Keratinocyte (primary cell): ENCODE data around the gene HPCAL1. TPM values are rescaled to one million over a fixed set of nuclear protein-coding genes. Genes with fewer than 3 reads are reported as not detected.

ENCODE experiments used
- DNase-seq: peaks from one replicate; pipeline ENCODE4 v3.0.0-alpha.2; 2011; ENCODE audit warnings: low read depth, missing footprints, low spot score
- FAIRE-seq: peaks from 2 replicates; lab custom pipeline; 2011; peaks lifted over from hg19 to GRCh38; lab: Jason Lieb, UNC
- H2AFZ ChIP-seq: 2 replicates; pipeline ENCODE4 v1.6.0; 2012; ENCODE audit warnings: low read length, control low read depth, inconsistent platforms; ENCODE audit not compliant: control insufficient read depth
- H3K27ac ChIP-seq: 2 replicates; pipeline ENCODE4 v1.5.1; 2011; ENCODE audit warnings: low read length; ENCODE audit not compliant: control insufficient read depth, insufficient read depth
- H3K27me3 ChIP-seq: 3 replicates; pipeline ENCODE4 v1.6.0; 2011; ENCODE audit warnings: low read length; ENCODE audit not compliant: control insufficient read depth, insufficient read depth; ENCODE audit errors: extremely low read depth
- H3K36me3 ChIP-seq, 2 experiments: 2 replicates in 1 of 2; 3 replicates in 1 of 2; pipeline ENCODE4 v1.5.1; 2011; ENCODE audit warnings: low read length in 2 of 2, mild to moderate bottlenecking in 1 of 2; ENCODE audit not compliant: control insufficient read depth in 2 of 2, insufficient read depth in 2 of 2; ENCODE audit errors: extremely low read depth in 1 of 2
- H3K4me1 ChIP-seq: 3 replicates; pipeline ENCODE4 v1.5.1; 2011; ENCODE audit warnings: low read length; ENCODE audit not compliant: control insufficient read depth, insufficient read depth; ENCODE audit errors: extremely low read depth
- H3K4me2 ChIP-seq: 3 replicates; pipeline ENCODE4 v1.6.0; 2011; ENCODE audit warnings: low read depth, low read length; ENCODE audit not compliant: control insufficient read depth, insufficient read depth; ENCODE audit errors: extremely low read depth
- H3K4me3 ChIP-seq, 3 experiments: fragments of 200-600 bp in 1 of 3; sonication (generic) in 1 of 3; 2 replicates in 2 of 3; 3 replicates in 1 of 3; pipeline ENCODE4 v1.5.1; 2011 to 2016; ENCODE audit warnings: low read length in 3 of 3, mild to moderate bottlenecking in 3 of 3, control low read depth in 2 of 3, inconsistent platforms in 1 of 3, low read depth in 1 of 3, mixed read lengths in 1 of 3, mixed run types in 1 of 3, moderate library complexity in 1 of 3; ENCODE audit not compliant: control insufficient read depth in 2 of 3, insufficient read depth in 2 of 3; ENCODE audit errors: extremely low read depth in 1 of 3
- H3K79me2 ChIP-seq: 2 replicates; pipeline ENCODE4 v1.6.0; 2012; ENCODE audit warnings: low read length; ENCODE audit not compliant: control insufficient read depth, insufficient read depth
- H3K9ac ChIP-seq: 3 replicates; pipeline ENCODE4 v1.6.0; 2011; ENCODE audit warnings: low read length; ENCODE audit not compliant: control insufficient read depth, insufficient read depth; ENCODE audit errors: extremely low read depth
- H3K9me1 ChIP-seq: 3 replicates; pipeline ENCODE4 v1.6.0; 2011; ENCODE audit warnings: low read length; ENCODE audit not compliant: control insufficient read depth, insufficient read depth; ENCODE audit errors: extremely low read depth
- H3K9me3 ChIP-seq: 2 replicates; pipeline ENCODE4 v1.5.1; 2012; ENCODE audit warnings: low read depth, low read length; ENCODE audit not compliant: control insufficient read depth
- H4K20me1 ChIP-seq: 3 replicates; pipeline ENCODE4 v1.6.0; 2011; ENCODE audit warnings: low read length; ENCODE audit not compliant: control insufficient read depth, insufficient read depth; ENCODE audit errors: extremely low read depth
- EZH2 ChIP-seq: IDR thresholded peaks from one replicate; pipeline ENCODE4 v1.6.1; 2012; ENCODE audit warnings: inconsistent platforms, mild to moderate bottlenecking, low read length, moderate library complexity
- dilution Hi-C: fragments of 300-500 bp; cut with MboI; formaldehyde crosslinking; loops from one replicate; pipeline ENCODE4 v1.7.0; 2020; ENCODE audit warnings: low sequenced_read_pairs; ENCODE audit not compliant: extremely low pct_ligation_motif_present
- polyA plus RNA-seq, 5 experiments: library from polyadenylated mRNA; depleted of rRNA in 3 of 5; stranded (reverse) in 3 of 5; stranded (forward) in 1 of 5; unstranded in 1 of 5; fragments of >200 nt; gene quantifications; 1 replicate in 1 of 5; 2 replicates in 3 of 5; 3 replicates in 1 of 5; pipeline versions ENCODE4 v1.2.1 to v1.2.3, GENCODE V29; 2011 to 2012; ENCODE audit warnings: missing spikeins in 2 of 5, low read depth in 1 of 5, low replicate concordance in 1 of 5
- TF ChIP-seq, protein P1 (sequence below), 3 experiments: IDR thresholded peaks in 1 of 3; conservative IDR thresholded peaks in 1 of 3; optimal IDR thresholded peaks in 1 of 3; 2 replicates in 2 of 3; 3 replicates in 1 of 3; pipeline versions ENCODE3 to v1.5.1; 2011; ENCODE audit warnings: low read length in 3 of 3, mild to moderate bottlenecking in 3 of 3, moderate library complexity in 2 of 3, control low read depth in 1 of 3, inconsistent platforms in 1 of 3; ENCODE audit not compliant: insufficient read depth in 2 of 3; ENCODE audit errors: extremely low read depth in 1 of 3

Gene HPCAL1
- polyA plus RNA-seq, 1 donor (not counting 4 experiments of a cell fraction or from before 2014, with no cell fraction given) = 18.0 TPM

DNA sequence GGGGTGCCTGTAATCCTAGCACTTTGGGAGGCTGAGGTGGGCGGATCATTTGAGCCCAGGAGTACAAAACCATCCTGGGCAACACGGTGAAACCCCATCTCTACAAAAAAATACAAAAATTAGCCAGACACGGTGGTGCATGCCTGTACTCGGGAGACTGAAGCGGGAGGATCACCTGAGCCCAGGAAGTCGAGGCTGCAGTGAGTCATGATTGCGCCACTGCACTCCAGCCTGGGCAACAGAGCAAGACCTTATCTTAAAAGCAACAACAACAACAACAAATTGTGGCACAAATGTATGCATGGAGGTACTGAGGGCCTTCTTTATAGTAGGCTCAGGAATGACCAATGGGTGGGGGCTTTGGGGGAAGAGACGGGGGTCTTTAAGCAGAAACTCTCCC lies 38.5 kb downstream of the HPCAL1 start:
- dilution Hi-C loops = no loop called here
- peaks cover 26% of the 10 kb centered on the region for H3K4me1 ChIP-seq

DNA sequence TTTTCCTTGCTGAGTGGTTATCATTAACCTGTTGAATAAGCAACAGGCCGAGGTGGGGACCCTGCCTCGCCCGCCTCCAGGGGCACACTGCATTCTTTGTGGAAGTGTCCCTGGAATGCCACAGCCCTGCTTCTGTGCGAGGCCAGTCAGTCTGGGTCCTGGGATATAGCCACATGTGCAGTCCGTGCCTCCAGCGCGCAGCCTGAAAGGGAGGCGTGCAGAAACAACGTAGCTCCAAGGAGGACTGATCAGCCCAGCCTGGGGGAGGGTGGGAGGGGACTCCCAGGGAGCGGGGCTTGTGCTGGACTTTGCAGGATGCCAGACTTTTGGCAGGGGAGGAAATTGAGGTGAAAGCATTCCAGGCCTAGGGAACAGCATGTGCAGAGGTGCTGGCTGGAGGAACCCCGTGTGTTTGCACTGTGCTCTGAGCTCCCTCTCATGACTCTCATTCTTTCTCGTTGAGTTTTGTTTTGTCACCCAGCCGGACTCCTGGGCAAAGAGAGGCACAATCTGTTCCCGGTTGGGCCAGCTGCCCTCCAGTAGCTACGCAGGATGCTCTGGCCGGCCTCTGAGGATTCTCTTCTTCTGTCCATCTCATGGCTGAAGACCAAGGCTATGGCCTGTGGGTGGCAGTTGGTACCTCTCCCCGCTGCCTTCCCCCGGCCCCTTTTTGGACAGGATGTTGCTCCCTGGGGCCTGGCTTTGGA lies 39.7 kb downstream of the HPCAL1 start:
- Histone ChIP-seq H3K4me2 (no peak overlapping the region), H3K79me2 (peaks cover 37% of the 10 kb centered on the region), H3K27ac (no peak overlapping the region)

More for the DNA sequence above, 38.5 kb downstream of the HPCAL1 start:
- Histone ChIP-seq H3K9me3 (no peaks in the 10 kb centered on the region), H2AFZ (no peak overlapping the region), H3K27ac (no peak overlapping the region), H3K4me2 (no peak overlapping the region), H3K9me1 (peaks cover 3% of the 10 kb centered on the region), H4K20me1 (peaks cover 2% of the 10 kb centered on the region), H3K79me2 (peaks cover 34% of the 10 kb centered on the region), H3K27me3 (no peaks in the 10 kb centered on the region), H3K9ac (no peak overlapping the region), H3K36me3 (peaks cover 0 to 3% of the 10 kb centered on the region in 2 experiments), H3K4me3 (no peak overlapping the region)
- FAIRE-seq = no peak
- no peak for DNase-seq
- TF ChIP-seq, protein P1, sequence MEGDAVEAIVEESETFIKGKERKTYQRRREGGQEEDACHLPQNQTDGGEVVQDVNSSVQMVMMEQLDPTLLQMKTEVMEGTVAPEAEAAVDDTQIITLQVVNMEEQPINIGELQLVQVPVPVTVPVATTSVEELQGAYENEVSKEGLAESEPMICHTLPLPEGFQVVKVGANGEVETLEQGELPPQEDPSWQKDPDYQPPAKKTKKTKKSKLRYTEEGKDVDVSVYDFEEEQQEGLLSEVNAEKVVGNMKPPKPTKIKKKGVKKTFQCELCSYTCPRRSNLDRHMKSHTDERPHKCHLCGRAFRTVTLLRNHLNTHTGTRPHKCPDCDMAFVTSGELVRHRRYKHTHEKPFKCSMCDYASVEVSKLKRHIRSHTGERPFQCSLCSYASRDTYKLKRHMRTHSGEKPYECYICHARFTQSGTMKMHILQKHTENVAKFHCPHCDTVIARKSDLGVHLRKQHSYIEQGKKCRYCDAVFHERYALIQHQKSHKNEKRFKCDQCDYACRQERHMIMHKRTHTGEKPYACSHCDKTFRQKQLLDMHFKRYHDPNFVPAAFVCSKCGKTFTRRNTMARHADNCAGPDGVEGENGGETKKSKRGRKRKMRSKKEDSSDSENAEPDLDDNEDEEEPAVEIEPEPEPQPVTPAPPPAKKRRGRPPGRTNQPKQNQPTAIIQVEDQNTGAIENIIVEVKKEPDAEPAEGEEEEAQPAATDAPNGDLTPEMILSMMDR (optimal IDR thresholded peaks at IDR 0.05 in 1 of 3, IDR thresholded peaks at IDR 0.05 in 1 of 3, conservative IDR thresholded peaks at IDR 0.05 in 1 of 3; ENCODE audit: extremely low read depth in 1 of 3, insufficient read depth in 2 of 3, low read length in 3 of 3) = no peak
- no peak for TF ChIP-seq EZH2

More for the DNA sequence above, 39.7 kb downstream of the HPCAL1 start:
- peaks cover 3% of the 10 kb centered on the region for H3K9me1 ChIP-seq
- TF ChIP-seq, protein P1 (optimal IDR thresholded peaks at IDR 0.05 in 1 of 3, IDR thresholded peaks at IDR 0.05 in 1 of 3, conservative IDR thresholded peaks at IDR 0.05 in 1 of 3; ENCODE audit: extremely low read depth in 1 of 3, insufficient read depth in 2 of 3, low read length in 3 of 3) = no peak
- TF ChIP-seq EZH2 = no peak
- no peaks in the 10 kb centered on the region for H3K9me3 ChIP-seq
- DNase-seq = no peak
- dilution Hi-C loops = no loop called here
- H3K4me3 ChIP-seq = no peak overlapping the region
- H3K36me3 ChIP-seq = peaks cover 0 to 3% of the 10 kb centered on the region in 2 experiments
- no peak for FAIRE-seq
- H2AFZ ChIP-seq = no peak overlapping the region
- H4K20me1 ChIP-seq = peaks cover 2% of the 10 kb centered on the region
- H3K27me3 ChIP-seq = no peaks in the 10 kb centered on the region
- H3K4me1 ChIP-seq = peaks cover 28% of the 10 kb centered on the region
- no peak overlapping the region for H3K9ac ChIP-seq
